Measurements from ENCODE around the gene FMN1.

FMN1 gene

GRCh38 chr15:32775103-32775502 is 419.4 kb downstream of the FMN1 start:
- H3K36me3 ChIP-seq (ENCODE audit: insufficient read depth) = no peaks in the 10 kb centered on the region
- no peaks in the 10 kb centered on the region for H3K27me3 ChIP-seq (ENCODE audit: insufficient read depth, low read depth)
- H4K20me1 ChIP-seq (ENCODE audit: insufficient read depth) = no peaks in the 10 kb centered on the region
- H3K4me2 ChIP-seq = no peak overlapping the region
- H3K4me1 ChIP-seq (ENCODE audit: low read depth, poor library complexity, severe bottlenecking) = no peaks in the 10 kb centered on the region
- no peaks in the 10 kb centered on the region for H3K79me2 ChIP-seq (ENCODE audit: insufficient read depth, low read depth)
- no peak overlapping the region for H3K27ac ChIP-seq
- H3K4me3 ChIP-seq (IDR thresholded peaks at IDR 0.05; ENCODE audit: insufficient read depth, low read depth, low read length) = no peak overlapping the region
- H3K9ac ChIP-seq = no peak overlapping the region
- H2AFZ ChIP-seq (ENCODE audit: low read depth) = no peak overlapping the region
- TF ChIP-seq, protein P1, sequence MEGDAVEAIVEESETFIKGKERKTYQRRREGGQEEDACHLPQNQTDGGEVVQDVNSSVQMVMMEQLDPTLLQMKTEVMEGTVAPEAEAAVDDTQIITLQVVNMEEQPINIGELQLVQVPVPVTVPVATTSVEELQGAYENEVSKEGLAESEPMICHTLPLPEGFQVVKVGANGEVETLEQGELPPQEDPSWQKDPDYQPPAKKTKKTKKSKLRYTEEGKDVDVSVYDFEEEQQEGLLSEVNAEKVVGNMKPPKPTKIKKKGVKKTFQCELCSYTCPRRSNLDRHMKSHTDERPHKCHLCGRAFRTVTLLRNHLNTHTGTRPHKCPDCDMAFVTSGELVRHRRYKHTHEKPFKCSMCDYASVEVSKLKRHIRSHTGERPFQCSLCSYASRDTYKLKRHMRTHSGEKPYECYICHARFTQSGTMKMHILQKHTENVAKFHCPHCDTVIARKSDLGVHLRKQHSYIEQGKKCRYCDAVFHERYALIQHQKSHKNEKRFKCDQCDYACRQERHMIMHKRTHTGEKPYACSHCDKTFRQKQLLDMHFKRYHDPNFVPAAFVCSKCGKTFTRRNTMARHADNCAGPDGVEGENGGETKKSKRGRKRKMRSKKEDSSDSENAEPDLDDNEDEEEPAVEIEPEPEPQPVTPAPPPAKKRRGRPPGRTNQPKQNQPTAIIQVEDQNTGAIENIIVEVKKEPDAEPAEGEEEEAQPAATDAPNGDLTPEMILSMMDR (conservative IDR thresholded peaks at IDR 0.05; ENCODE audit: low read depth, low read length) = no peak

DNA sequence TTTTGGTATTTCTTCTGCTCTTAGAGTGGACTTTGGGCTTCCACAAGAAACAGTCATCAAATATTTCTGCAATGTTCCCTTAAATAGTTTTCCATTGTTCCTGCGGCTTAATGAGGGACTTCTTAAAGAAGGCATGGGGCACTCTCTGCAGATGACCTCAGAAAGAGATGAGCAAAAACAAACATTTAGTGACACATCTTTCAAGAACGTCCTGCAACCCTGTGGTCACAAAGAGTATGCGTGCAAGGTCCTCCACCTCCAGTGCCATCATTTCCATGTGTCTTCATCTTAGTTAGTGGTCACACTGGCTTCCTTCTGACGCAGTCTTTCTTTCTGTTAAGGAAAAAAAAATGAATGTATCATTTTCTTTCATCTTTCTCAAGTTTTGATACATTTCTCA is 420.5 kb downstream of the FMN1 start:
- TF ChIP-seq, protein P1 (conservative IDR thresholded peaks at IDR 0.05; ENCODE audit: low read depth, low read length) = no peak
- H3K36me3 ChIP-seq (ENCODE audit: insufficient read depth) = no peaks in the 10 kb centered on the region
- H3K9ac ChIP-seq = no peak overlapping the region
- no peak overlapping the region for H3K4me2 ChIP-seq
- H2AFZ ChIP-seq (ENCODE audit: low read depth) = no peak overlapping the region
- H3K4me3 ChIP-seq (IDR thresholded peaks at IDR 0.05; ENCODE audit: insufficient read depth, low read depth, low read length) = no peak overlapping the region
- no peaks in the 10 kb centered on the region for H4K20me1 ChIP-seq (ENCODE audit: insufficient read depth)
- no peaks in the 10 kb centered on the region for H3K4me1 ChIP-seq (ENCODE audit: low read depth, poor library complexity, severe bottlenecking)
- H3K79me2 ChIP-seq (ENCODE audit: insufficient read depth, low read depth) = no peaks in the 10 kb centered on the region
- H3K27ac ChIP-seq = no peak overlapping the region
- no peaks in the 10 kb centered on the region for H3K27me3 ChIP-seq (ENCODE audit: insufficient read depth, low read depth)

GRCh38 chr15:32767236-32767635 is 427.3 kb downstream of the FMN1 start:
- Histone ChIP-seq H3K27me3 (ENCODE audit: insufficient read depth, low read depth) (no peaks in the 10 kb centered on the region), H3K4me1 (ENCODE audit: low read depth, poor library complexity, severe bottlenecking) (peaks cover 15% of the 10 kb centered on the region), H4K20me1 (ENCODE audit: insufficient read depth) (no peaks in the 10 kb centered on the region), H2AFZ (ENCODE audit: low read depth) (no peak overlapping the region), H3K4me3 (IDR thresholded peaks at IDR 0.05; ENCODE audit: insufficient read depth, low read depth, low read length) (no peak overlapping the region), H3K9ac (no peak overlapping the region), H3K36me3 (ENCODE audit: insufficient read depth) (no peaks in the 10 kb centered on the region), H3K4me2 (no peak overlapping the region), H3K27ac (no peak overlapping the region), H3K79me2 (ENCODE audit: insufficient read depth, low read depth) (no peaks in the 10 kb centered on the region)
- TF ChIP-seq, protein P1 (conservative IDR thresholded peaks at IDR 0.05; ENCODE audit: low read depth, low read length) = no peak

GRCh38 chr15:32766101-32766500 is 428.4 kb downstream of the FMN1 start:
- H3K4me3 ChIP-seq (IDR thresholded peaks at IDR 0.05; ENCODE audit: insufficient read depth, low read depth, low read length) = no peak overlapping the region
- no peaks in the 10 kb centered on the region for H4K20me1 ChIP-seq (ENCODE audit: insufficient read depth)
- TF ChIP-seq, protein P1 (conservative IDR thresholded peaks at IDR 0.05; ENCODE audit: low read depth, low read length) = no peak
- no peaks in the 10 kb centered on the region for H3K27me3 ChIP-seq (ENCODE audit: insufficient read depth, low read depth)
- H3K27ac ChIP-seq = no peak overlapping the region
- no peak overlapping the region for H3K9ac ChIP-seq
- H3K36me3 ChIP-seq (ENCODE audit: insufficient read depth) = no peaks in the 10 kb centered on the region
- H3K4me1 ChIP-seq (ENCODE audit: low read depth, poor library complexity, severe bottlenecking) = peaks cover 15% of the 10 kb centered on the region
- no peak overlapping the region for H2AFZ ChIP-seq (ENCODE audit: low read depth)
- no peak overlapping the region for H3K4me2 ChIP-seq
- H3K79me2 ChIP-seq (ENCODE audit: insufficient read depth, low read depth) = no peaks in the 10 kb centered on the region
